Measurements from ENCODE around the gene SREK1. TPM values are rescaled to one million over a fixed set of nuclear protein-coding genes. Genes with fewer than 3 reads are reported as not detected.

SREK1 gene
- total RNA-seq, 1 experiment from 2014 or later = 59.6 TPM

DNA sequence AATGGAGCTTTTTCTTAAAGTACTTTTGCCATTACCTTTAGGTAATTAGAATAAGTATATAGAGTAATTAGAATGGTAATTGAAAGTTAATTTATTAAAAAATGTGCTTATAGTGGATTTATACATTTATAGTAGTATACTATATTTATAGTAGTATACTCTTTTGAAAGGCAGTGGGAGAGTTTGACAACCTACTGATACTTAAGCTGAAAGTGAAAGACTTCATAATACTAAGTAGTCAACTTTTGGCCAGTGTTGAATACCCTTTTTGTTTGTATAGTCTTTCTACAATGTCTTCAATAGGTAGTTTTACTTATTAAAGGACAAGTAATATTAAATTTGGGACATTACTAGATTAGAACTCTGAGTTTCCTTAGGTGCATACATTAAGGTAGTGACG is 12.9 kb downstream of the SREK1 start:
- no peak overlapping the region for H3K14ac ChIP-seq (ENCODE audit: insufficient read depth, low read length)
- no peak overlapping the region for H2BK5ac ChIP-seq (ENCODE audit: insufficient read length, low read length)
- no peaks in the 10 kb centered on the region for H3K27me3 ChIP-seq (ENCODE audit: insufficient read depth, low read length)
- DNase-seq = no peak
- H3K4me2 ChIP-seq (ENCODE audit: insufficient read depth, insufficient read length, low read length) = no peak overlapping the region
- Mint-ChIP-seq H3K4me3 (no peak overlapping the region), H3K4me1 (no peaks in the 10 kb centered on the region), H3K27me3 (ENCODE audit: low read depth) (no peaks in the 10 kb centered on the region), H3K36me3 (ENCODE audit: insufficient read depth in 1 of 3, low read depth in 3 of 3) (peaks cover 13 to 38% (median 37%) of the 10 kb centered on the region in 3 experiments), H3K9me3 (no peaks in the 10 kb centered on the region), H3K27ac (no peak overlapping the region)
- H2BK120ac ChIP-seq (ENCODE audit: low read depth, low read length, poor library complexity, severe bottlenecking) = no peak overlapping the region
- H2AFZ ChIP-seq (ENCODE audit: low read length) = no peak overlapping the region
- H4K91ac ChIP-seq (ENCODE audit: insufficient read length, low read depth, low read length) = no peak overlapping the region
- no peak overlapping the region for H2BK15ac ChIP-seq (ENCODE audit: low read depth, low read length)
- no peaks in the 10 kb centered on the region for H3K4me1 ChIP-seq (ENCODE audit: insufficient read depth, low read length)
- no peak overlapping the region for H2AK5ac ChIP-seq (ENCODE audit: insufficient read length, low read length)
- no peak overlapping the region for H3K18ac ChIP-seq (ENCODE audit: insufficient read length, low read depth, low read length)
- H3K23me2 ChIP-seq (ENCODE audit: insufficient read length, low read depth, low read length, poor library complexity, severe bottlenecking) = no peaks in the 10 kb centered on the region
- H3K4ac ChIP-seq (ENCODE audit: low read depth, low read length) = no peak overlapping the region
- H3K9me3 ChIP-seq (ENCODE audit: control insufficient read depth, low read depth, low read length) = no peaks in the 10 kb centered on the region
- no peak overlapping the region for H3K27ac ChIP-seq (ENCODE audit: insufficient read length, low read depth, low read length)
- TF ChIP-seq, protein P1, sequence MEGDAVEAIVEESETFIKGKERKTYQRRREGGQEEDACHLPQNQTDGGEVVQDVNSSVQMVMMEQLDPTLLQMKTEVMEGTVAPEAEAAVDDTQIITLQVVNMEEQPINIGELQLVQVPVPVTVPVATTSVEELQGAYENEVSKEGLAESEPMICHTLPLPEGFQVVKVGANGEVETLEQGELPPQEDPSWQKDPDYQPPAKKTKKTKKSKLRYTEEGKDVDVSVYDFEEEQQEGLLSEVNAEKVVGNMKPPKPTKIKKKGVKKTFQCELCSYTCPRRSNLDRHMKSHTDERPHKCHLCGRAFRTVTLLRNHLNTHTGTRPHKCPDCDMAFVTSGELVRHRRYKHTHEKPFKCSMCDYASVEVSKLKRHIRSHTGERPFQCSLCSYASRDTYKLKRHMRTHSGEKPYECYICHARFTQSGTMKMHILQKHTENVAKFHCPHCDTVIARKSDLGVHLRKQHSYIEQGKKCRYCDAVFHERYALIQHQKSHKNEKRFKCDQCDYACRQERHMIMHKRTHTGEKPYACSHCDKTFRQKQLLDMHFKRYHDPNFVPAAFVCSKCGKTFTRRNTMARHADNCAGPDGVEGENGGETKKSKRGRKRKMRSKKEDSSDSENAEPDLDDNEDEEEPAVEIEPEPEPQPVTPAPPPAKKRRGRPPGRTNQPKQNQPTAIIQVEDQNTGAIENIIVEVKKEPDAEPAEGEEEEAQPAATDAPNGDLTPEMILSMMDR (conservative IDR thresholded peaks at IDR 0.05) = no peak
- no peak overlapping the region for H3K56ac ChIP-seq (ENCODE audit: insufficient read length, low read depth, low read length)
- no peak overlapping the region for H3K23ac ChIP-seq (ENCODE audit: insufficient read length, low read depth, low read length)
- no peaks in the 10 kb centered on the region for H3K79me1 ChIP-seq (ENCODE audit: insufficient read depth, low read depth, low read length, poor library complexity, severe bottlenecking)
- no peak overlapping the region for H2BK20ac ChIP-seq (ENCODE audit: low read depth, low read length, poor library complexity, severe bottlenecking)
- WGBS (ENCODE audit: extremely low coverage, insufficient read length, low lambda C conversion rate) = no CpG with 5 or more reads among the region's 1 CpG
- peaks cover 3% of the 10 kb centered on the region; the same call in 1 of the 2 replicates for H3K79me2 ChIP-seq (ENCODE audit: insufficient read depth, low read length)
- H4K8ac ChIP-seq (replicated peaks; ENCODE audit: insufficient read length, low read depth, low read length) = no peak overlapping the region
- no peak overlapping the region for H4K5ac ChIP-seq (ENCODE audit: insufficient read length, low read depth, low read length)
- no peak overlapping the region for H3K9ac ChIP-seq (ENCODE audit: extremely low read depth, insufficient read length, low read length)
- no peak overlapping the region for H2BK12ac ChIP-seq (ENCODE audit: insufficient read length, low read depth, low read length)
- H4K20me1 ChIP-seq (ENCODE audit: control insufficient read depth, insufficient read depth, insufficient read length) = no peaks in the 10 kb centered on the region
- H3T11ph ChIP-seq (ENCODE audit: low read length) = no peak overlapping the region
